GM12801 (cell line): ENCODE data around the gene IFT88.

ENCODE experiments used
- CTCF ChIP-seq: IDR thresholded peaks from one replicate; pipeline ENCODE4 v1.5.1; 2011; ENCODE audit warnings: control low read depth; ENCODE audit not compliant: insufficient read length; ENCODE audit errors: extremely low read depth

The IFT88 gene

GRCh38 chr13:20686167-20686566 is 119.2 kb downstream of the IFT88 start:
- no peak for TF ChIP-seq CTCF

- TF ChIP-seq CTCF = no peak
Measured at GRCh38 chr13:20686863-20687579, 120.1 kb downstream of the IFT88 start.

- no peak for TF ChIP-seq CTCF
Measured at GRCh38 chr13:20689291-20689690, 122.3 kb downstream of the IFT88 start.

DNA sequence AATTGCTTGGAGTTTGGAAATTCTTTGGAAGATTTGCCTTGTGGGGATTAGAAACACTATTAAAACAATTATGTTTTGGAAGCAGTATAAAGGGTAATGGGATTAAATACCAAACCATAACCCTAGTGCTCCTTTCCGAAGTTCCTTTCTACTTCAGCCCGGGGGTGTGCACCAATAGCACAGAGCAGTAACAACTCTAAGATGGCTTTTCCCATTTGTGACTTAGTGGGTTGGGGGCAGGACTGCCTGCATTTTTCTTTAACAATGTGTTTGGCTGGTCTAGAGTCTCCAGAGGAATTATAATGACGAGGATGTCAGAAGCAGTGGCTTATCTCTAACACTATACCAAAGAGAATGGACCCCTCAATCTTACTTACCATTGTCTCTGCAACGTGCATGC is 124.7 kb downstream of the IFT88 start:
- TF ChIP-seq CTCF = no peak

DNA sequence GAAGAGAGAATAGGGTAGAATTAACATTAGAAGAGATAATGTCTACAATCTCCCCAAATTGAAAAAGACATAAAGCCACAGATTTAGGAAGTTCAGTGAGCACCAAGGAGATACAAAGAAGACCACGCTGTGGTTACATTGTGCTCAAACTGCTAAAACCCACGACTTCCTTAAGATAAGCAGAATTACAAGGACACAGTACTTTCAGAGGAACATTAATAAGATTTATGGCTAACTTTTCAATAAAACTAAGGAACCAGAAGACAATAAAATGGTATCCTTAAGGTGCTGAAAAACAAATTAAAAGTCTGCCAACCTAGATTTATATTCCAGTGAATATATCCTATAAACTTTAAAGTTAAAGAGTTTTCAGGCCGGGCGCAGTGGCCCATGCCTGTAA is 129.1 kb downstream of the IFT88 start:
- TF ChIP-seq CTCF = no peak

DNA sequence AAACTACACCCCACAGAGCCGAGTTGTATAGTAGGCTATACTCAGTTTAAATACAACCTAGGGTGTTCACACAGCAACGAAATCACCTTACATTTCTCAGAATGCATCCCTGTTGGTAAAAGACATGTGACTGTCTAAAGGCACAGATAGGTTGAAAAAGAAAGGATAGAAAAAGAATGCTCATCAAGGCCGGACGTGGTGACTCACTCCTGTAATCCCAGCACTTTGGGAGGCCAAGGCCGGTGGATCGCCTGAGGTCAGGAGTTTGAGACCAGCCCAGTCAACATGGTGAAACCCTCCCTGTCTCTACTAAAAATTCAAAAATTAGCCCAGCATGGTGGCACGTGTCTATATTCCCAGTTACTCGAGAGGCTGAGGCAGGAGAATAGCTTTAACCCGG is 132.8 kb downstream of the IFT88 start:
- no peak for TF ChIP-seq CTCF

- no peak for TF ChIP-seq CTCF
Measured at GRCh38 chr13:20700288-20700687, 133.3 kb downstream of the IFT88 start.
